Measurements from ENCODE around the gene RMP24. TPM values are rescaled to one million over a fixed set of nuclear protein-coding genes. Genes with fewer than 3 reads are reported as not detected.

Gene RMP24

DNA sequence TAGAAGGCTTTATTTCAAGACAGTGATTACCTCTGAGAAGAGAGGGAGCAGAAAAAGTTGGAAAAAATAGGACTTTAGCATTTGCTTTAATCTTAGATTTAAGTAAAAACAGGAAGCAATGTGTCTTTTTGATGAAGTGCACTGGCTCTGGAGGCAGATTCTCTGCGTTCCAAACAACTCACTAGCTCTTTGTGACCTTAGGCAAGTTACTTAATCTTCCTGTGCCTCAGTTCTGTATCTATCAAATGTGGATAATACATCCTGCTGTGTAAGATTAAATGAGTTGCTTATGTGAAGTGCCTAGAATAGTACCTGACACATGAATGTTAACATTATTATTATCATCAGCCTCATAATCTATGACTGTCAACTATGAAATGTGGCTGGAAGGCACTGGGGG lies 52.5 kb downstream of the RMP24 start:
- Mint-ChIP-seq H3K27ac (peak overlapping the region in 1 of 7 donors; percentile 34), H3K9me3 (no peaks in the 10 kb centered on the region), H3K4me3 (no peak overlapping the region), H3K36me3 (peaks cover 41 to 47% of the 10 kb centered on the region in 2 donors), H3K27me3 (ENCODE audit: low read depth in 3 of 3) (no peaks in the 10 kb centered on the region), H3K4me1 (peaks cover 3% of the 10 kb centered on the region)
- WGBS (ENCODE audit: insufficient coverage), result no CpG with 5 or more reads among the region's 1 CpG
- TF ChIP-seq CTCF (IDR thresholded peaks at IDR 0.05), result no peak
- no peak overlapping the region for H2AFZ ChIP-seq (ENCODE audit: insufficient read depth, low read depth, low read length, poor library complexity, severe bottlenecking)
- no peak overlapping the region for H3K4me2 ChIP-seq (replicated peaks; ENCODE audit: extremely low read depth, low read length, poor library complexity, severe bottlenecking)
- H3K9ac ChIP-seq (ENCODE audit: insufficient read depth, low read length, poor library complexity, severe bottlenecking), result no peak overlapping the region
- intact Hi-C loops (cut with micrococcal nuclease), result no loop called here
- H3K27ac ChIP-seq (ENCODE audit: low read depth in 1 of 2, low read length in 2 of 2), result no peak overlapping the region
- no peaks in the 10 kb centered on the region for H3K4me1 ChIP-seq (ENCODE audit: control insufficient read depth in 1 of 2, insufficient read depth in 2 of 2, low read length in 2 of 2)
- no peaks in the 10 kb centered on the region for H3K27me3 ChIP-seq (ENCODE audit: control insufficient read depth in 2 of 2, insufficient read depth in 2 of 2, low read length in 2 of 2)
- H3K79me2 ChIP-seq (ENCODE audit: insufficient read depth, low read length), result no peaks in the 10 kb centered on the region
- no peak overlapping the region for H3K4me3 ChIP-seq (replicated peaks in 1 of 3; ENCODE audit: low read depth in 2 of 3, low read length in 3 of 3)
- H3K9me3 ChIP-seq (replicated peaks in 1 of 2; ENCODE audit: control insufficient read depth in 1 of 2, insufficient read depth in 1 of 2, low read length in 2 of 2), result no peaks in the 10 kb centered on the region
- no peak for DNase-seq
- peaks cover 6% of the 10 kb centered on the region for H4K20me1 ChIP-seq (ENCODE audit: insufficient read depth, low read length)
- peaks cover 38 to 51% of the 10 kb centered on the region in 2 donors for H3K36me3 ChIP-seq (replicated peaks in 1 of 2; ENCODE audit: control insufficient read depth in 1 of 2, insufficient read depth in 2 of 2, low read length in 2 of 2)

DNA sequence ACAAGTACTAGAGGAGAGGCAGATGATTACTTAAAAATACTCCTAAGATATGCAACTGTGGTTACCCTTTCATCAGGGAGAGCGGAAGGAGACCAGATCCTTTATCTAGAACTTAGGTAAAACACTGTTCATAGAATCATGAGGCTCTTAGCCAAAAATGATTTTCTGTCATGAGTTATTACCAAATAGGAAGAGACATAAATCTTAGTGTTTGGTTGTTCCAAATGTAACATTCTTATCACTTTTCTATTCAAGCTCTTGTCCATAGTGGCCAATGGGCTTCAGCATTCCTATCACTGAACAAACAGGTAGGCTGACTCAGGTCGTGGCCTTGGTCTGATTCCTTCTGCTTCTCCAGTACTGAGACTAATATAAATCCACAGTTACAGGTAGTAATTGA lies 56.4 kb downstream of the RMP24 start:
- Histone ChIP-seq H3K4me1 (ENCODE audit: control insufficient read depth in 1 of 2, insufficient read depth in 2 of 2, low read length in 2 of 2) (peaks cover 14% of the 10 kb centered on the region in 2 donors), H3K27me3 (ENCODE audit: control insufficient read depth in 2 of 2, insufficient read depth in 2 of 2, low read length in 2 of 2) (no peaks in the 10 kb centered on the region), H3K4me2 (replicated peaks; ENCODE audit: extremely low read depth, low read length, poor library complexity, severe bottlenecking) (no peak overlapping the region), H4K20me1 (ENCODE audit: insufficient read depth, low read length) (peaks cover 13% of the 10 kb centered on the region), H3K9me3 (replicated peaks in 1 of 2; ENCODE audit: control insufficient read depth in 1 of 2, insufficient read depth in 1 of 2, low read length in 2 of 2) (no peaks in the 10 kb centered on the region), H3K79me2 (ENCODE audit: insufficient read depth, low read length) (peaks cover 3% of the 10 kb centered on the region), H3K27ac (ENCODE audit: low read depth in 1 of 2, low read length in 2 of 2) (no peak overlapping the region), H3K4me3 (replicated peaks in 1 of 3; ENCODE audit: low read depth in 2 of 3, low read length in 3 of 3) (no peak overlapping the region), H3K36me3 (replicated peaks in 1 of 2; ENCODE audit: control insufficient read depth in 1 of 2, insufficient read depth in 2 of 2, low read length in 2 of 2) (peaks cover 35 to 60% of the 10 kb centered on the region in 2 donors), H2AFZ (ENCODE audit: insufficient read depth, low read depth, low read length, poor library complexity, severe bottlenecking) (no peak overlapping the region), H3K9ac (ENCODE audit: insufficient read depth, low read length, poor library complexity, severe bottlenecking) (no peak overlapping the region)
- no peak for DNase-seq
- no peak for TF ChIP-seq CTCF (IDR thresholded peaks at IDR 0.05)
- no peaks in the 10 kb centered on the region for H3K27me3 Mint-ChIP-seq (ENCODE audit: low read depth in 3 of 3)
- H3K27ac Mint-ChIP-seq, result no peak overlapping the region
- no peaks in the 10 kb centered on the region for H3K9me3 Mint-ChIP-seq
- intact Hi-C loops (cut with micrococcal nuclease), result no loop called here
- H3K36me3 Mint-ChIP-seq, result peaks cover 50 to 55% of the 10 kb centered on the region in 2 donors
- no CpG with 5 or more reads among the region's 2 CpGs for WGBS (ENCODE audit: insufficient coverage)
- peaks cover 26% of the 10 kb centered on the region for H3K4me1 Mint-ChIP-seq
- H3K4me3 Mint-ChIP-seq, result no peak overlapping the region

Small RNA genes lying within 50 kb of the gene (small RNA-seq; reads per million reads assigned to genes)
- not detected for gene MIR3929 (ENCODE audit: insufficient read length, low read depth)

Other genes with a start within 250 kb of the RMP24 start
- gene RPRD1A, start 94.9 kb downstream of the RMP24 start, polyA plus RNA-seq, result 10 to 100 TPM in 2 of 3 donors, 1 to 10 TPM in 1; 10.0 to 30.3 (median 10.9) TPM
- 10 to 100 TPM; 13.2 to 20.1 (median 16.8) TPM for gene SLC39A6, start 156.7 kb downstream of the RMP24 start, polyA plus RNA-seq
- 10 to 100 TPM; 24.8 to 52.5 (median 27.1) TPM for gene ELP2, start 157.2 kb downstream of the RMP24 start, polyA plus RNA-seq
- gene MOCOS, start 214.8 kb downstream of the RMP24 start, polyA plus RNA-seq, result under 1 TPM in 2 of 3 donors, not detected in 1; 0.03 to 0.05 TPM

Data from CD14-positive monocyte (primary cell).